DMS153 (cell line): Measurements from ENCODE around the gene ADAM12.

Experiments
- DNase-seq: peaks from one replicate; lab custom pipeline; 2025; lab: John Stamatoyannopoulos, UW

Gene ADAM12

GRCh38 chr10:126315494-126316177 lies 72.6 kb downstream of the ADAM12 start:
- DNase-seq: no peak

GRCh38 chr10:126314863-126315493 lies 73.3 kb downstream of the ADAM12 start:
- DNase-seq: no peak

- DNase-seq: no peak
Observed at GRCh38 chr10:126312167-126312566, 76.1 kb downstream of the ADAM12 start.

GRCh38 chr10:126309228-126309883 lies 78.9 kb downstream of the ADAM12 start:
- no peak for DNase-seq

GRCh38 chr10:126302826-126303665 lies 85.2 kb downstream of the ADAM12 start:
- DNase-seq: no peak

- DNase-seq: no peak
Observed at GRCh38 chr10:126302476-126302756, 85.9 kb downstream of the ADAM12 start.

GRCh38 chr10:126301701-126302475 lies 86.4 kb downstream of the ADAM12 start:
- DNase-seq: no peak

- DNase-seq: no peak
Observed at GRCh38 chr10:126294451-126294850, 93.8 kb downstream of the ADAM12 start.

- DNase-seq: no peak
Observed at GRCh38 chr10:126290232-126290631, 98.0 kb downstream of the ADAM12 start.

- no peak for DNase-seq
Observed at GRCh38 chr10:126288547-126289493, 99.5 kb downstream of the ADAM12 start.

- no peak for DNase-seq
Observed at GRCh38 chr10:126286256-126286780, 102.0 kb downstream of the ADAM12 start.

- DNase-seq: no peak
Observed at GRCh38 chr10:126283307-126283706, 105.0 kb downstream of the ADAM12 start.

- DNase-seq: no peak
Observed at GRCh38 chr10:126278851-126279250, 109.4 kb downstream of the ADAM12 start.

GRCh38 chr10:126277181-126277580 lies 111.1 kb downstream of the ADAM12 start:
- DNase-seq: no peak

- DNase-seq: no peak
Observed at GRCh38 chr10:126272526-126272925, 115.8 kb downstream of the ADAM12 start.

- DNase-seq: no peak
Observed at GRCh38 chr10:126270111-126270510, 118.2 kb downstream of the ADAM12 start.

GRCh38 chr10:126268013-126268920 lies 120.0 kb downstream of the ADAM12 start:
- DNase-seq: no peak

GRCh38 chr10:126264102-126265018 lies 123.9 kb downstream of the ADAM12 start:
- no peak for DNase-seq
